Natural killer cell (primary cell): ENCODE data around the gene MITF. TPM values are rescaled to one million over a fixed set of nuclear protein-coding genes. Genes with fewer than 3 reads are reported as not detected.

Source experiments
- ATAC-seq, 3 donors: fragments of 150-1000 bp in 2 of 3; fragments of 200-7000 bp in 1 of 3; cut with Tn5 transposase; 1 replicate in 1 of 3; 2 replicates in 2 of 3; pipeline ENCODE4 v1.10.0; 2021; ENCODE audit warnings: mild to moderate bottlenecking in 2 of 3, moderate library complexity in 2 of 3
- DNase-seq, 2 donors: peaks; one replicate each; pipeline versions ENCODE4 v3.0.0 to v3.0.0-alpha.2; 2013 to 2021; ENCODE audit warnings: mixed read lengths in 1 of 2
- H3K27ac ChIP-seq: one replicate; pipeline ENCODE4 v1.5.1; 2013; ENCODE audit warnings: mild to moderate bottlenecking, low read length
- H3K27me3 ChIP-seq: one replicate; pipeline ENCODE4 v1.6.1; 2013; ENCODE audit warnings: low read length; ENCODE audit not compliant: control insufficient read depth, insufficient read depth
- H3K36me3 ChIP-seq: one replicate; pipeline ENCODE4 v1.6.1; 2013; ENCODE audit warnings: low read length; ENCODE audit not compliant: control insufficient read depth, insufficient read depth
- H3K4me1 ChIP-seq: one replicate; pipeline ENCODE4 v1.6.1; 2013; ENCODE audit warnings: low read length; ENCODE audit not compliant: control insufficient read depth, insufficient read depth
- H3K4me3 ChIP-seq: one replicate; pipeline ENCODE4 v1.5.1; 2013; ENCODE audit warnings: low read length
- H3K9me3 ChIP-seq: one replicate; pipeline ENCODE4 v1.6.1; 2013; ENCODE audit warnings: low read length; ENCODE audit not compliant: control insufficient read depth, insufficient read depth
- H3K27ac Mint-ChIP-seq, 2 donors: one replicate each; pipeline ENCODE4 v1.8.0; 2022; ENCODE audit warnings: mild to moderate bottlenecking in 2 of 2, mixed read lengths in 2 of 2, moderate library complexity in 1 of 2
- H3K27me3 Mint-ChIP-seq, 2 donors: one replicate each; pipeline ENCODE4 v1.8.0; 2022; ENCODE audit warnings: low read depth in 2 of 2, mixed read lengths in 2 of 2
- H3K36me3 Mint-ChIP-seq: one replicate; pipeline ENCODE4 v1.8.0; 2022; ENCODE audit warnings: mixed read lengths
- H3K4me1 Mint-ChIP-seq, 2 donors: one replicate each; pipeline ENCODE4 v1.8.0; 2022; ENCODE audit warnings: mixed read lengths in 2 of 2
- H3K4me3 Mint-ChIP-seq: one replicate; pipeline ENCODE4 v1.8.0; 2022; ENCODE audit warnings: mild to moderate bottlenecking, moderate library complexity, mixed read lengths
- H3K9me3 Mint-ChIP-seq, 2 donors: one replicate each; pipeline ENCODE4 v1.8.0; 2022; ENCODE audit warnings: mixed read lengths in 2 of 2
- WGBS: methylation state at CpG from one replicate; pipeline ENCODE4 v1.1.7; 2013; ENCODE audit warnings: missing lambda C conversion rate; ENCODE audit not compliant: insufficient coverage; 5-methylcytosine and 5-hydroxymethylcytosine counted together
- intact Hi-C: fragments of 100-400 bp; cut with micrococcal nuclease; formaldehyde crosslinking; loops from one replicate; pipeline ENCODE4 v1.14.2; 2022
- total RNA-seq, 4 donors: library from RNA; stranded (reverse); fragments of 120-200 nt in 1 of 4; gene quantifications; one replicate each; pipeline versions ENCODE4 v1.2.3 to v1.2.4, GENCODE V29; 2013 to 2022
- TF ChIP-seq, protein P1 (sequence below): fragments of 200-600 bp; IDR thresholded peaks from one replicate; pipeline ENCODE4 v1.8.0; 2022; ENCODE audit warnings: antibody characterized with exemption

The MITF gene
- total RNA-seq, 3 donors from 2014 or later (not counting 1 experiment from before 2014, with no cell fraction given), result 0.23 to 1.5 (median 0.54) TPM

DNA sequence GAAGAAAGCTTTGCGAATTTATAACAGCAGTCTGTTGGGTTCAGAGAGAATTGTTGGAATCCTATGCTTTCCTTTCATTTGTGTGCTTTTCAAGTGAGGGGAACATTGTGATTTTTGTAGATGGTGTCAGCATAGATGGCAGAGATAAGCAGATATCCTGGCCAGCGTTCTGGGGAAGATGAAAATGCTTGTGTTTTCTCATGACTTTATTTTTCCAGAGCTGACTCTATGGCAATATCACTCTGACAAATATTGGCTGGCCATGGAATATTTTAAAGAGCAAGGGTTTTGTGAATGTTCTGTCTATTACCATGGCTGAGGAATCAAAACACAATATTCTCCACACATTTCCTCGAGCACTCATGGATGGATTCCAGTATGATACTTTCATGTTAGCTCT, 108.8 kb downstream of the MITF start:
- Mint-ChIP-seq H3K27ac (no peak overlapping the region), H3K36me3 (no peaks in the 10 kb centered on the region), H3K4me1 (no peaks in the 10 kb centered on the region), H3K27me3 (no peaks in the 10 kb centered on the region), H3K9me3 (peaks cover 0 to 3% of the 10 kb centered on the region in 2 donors), H3K4me3 (no peak overlapping the region)
- 68% methylated on average over 3 of the region's 3 CpGs for WGBS
- no peak for DNase-seq
- TF ChIP-seq, protein P1, sequence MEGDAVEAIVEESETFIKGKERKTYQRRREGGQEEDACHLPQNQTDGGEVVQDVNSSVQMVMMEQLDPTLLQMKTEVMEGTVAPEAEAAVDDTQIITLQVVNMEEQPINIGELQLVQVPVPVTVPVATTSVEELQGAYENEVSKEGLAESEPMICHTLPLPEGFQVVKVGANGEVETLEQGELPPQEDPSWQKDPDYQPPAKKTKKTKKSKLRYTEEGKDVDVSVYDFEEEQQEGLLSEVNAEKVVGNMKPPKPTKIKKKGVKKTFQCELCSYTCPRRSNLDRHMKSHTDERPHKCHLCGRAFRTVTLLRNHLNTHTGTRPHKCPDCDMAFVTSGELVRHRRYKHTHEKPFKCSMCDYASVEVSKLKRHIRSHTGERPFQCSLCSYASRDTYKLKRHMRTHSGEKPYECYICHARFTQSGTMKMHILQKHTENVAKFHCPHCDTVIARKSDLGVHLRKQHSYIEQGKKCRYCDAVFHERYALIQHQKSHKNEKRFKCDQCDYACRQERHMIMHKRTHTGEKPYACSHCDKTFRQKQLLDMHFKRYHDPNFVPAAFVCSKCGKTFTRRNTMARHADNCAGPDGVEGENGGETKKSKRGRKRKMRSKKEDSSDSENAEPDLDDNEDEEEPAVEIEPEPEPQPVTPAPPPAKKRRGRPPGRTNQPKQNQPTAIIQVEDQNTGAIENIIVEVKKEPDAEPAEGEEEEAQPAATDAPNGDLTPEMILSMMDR, result no peak
- intact Hi-C loops, result no loop called here
- Histone ChIP-seq H3K27ac (no peak overlapping the region), H3K4me3 (no peak overlapping the region), H3K36me3 (no peaks in the 10 kb centered on the region), H3K27me3 (no peaks in the 10 kb centered on the region), H3K4me1 (no peaks in the 10 kb centered on the region), H3K9me3 (no peaks in the 10 kb centered on the region)
- no peak for ATAC-seq

DNA sequence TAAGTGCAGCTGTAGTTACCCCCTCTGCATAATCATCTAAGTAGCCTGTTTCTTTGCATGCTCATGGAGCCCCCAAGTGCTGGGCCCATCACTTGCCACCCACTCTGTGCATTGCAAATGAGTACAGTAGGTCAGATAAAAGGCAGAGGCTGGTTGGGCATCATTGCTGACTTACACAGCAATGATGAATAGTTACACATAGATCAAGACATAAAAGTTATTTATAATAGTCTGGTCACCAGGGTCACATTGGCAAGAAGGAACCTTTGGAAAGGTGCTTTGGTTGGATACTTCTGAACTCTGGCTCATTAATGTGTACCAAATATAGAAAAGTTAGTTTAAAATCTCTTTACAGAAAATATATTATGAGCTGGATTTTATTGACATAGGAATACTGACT, 111.6 kb downstream of the MITF start:
- H3K4me3 ChIP-seq, result no peak overlapping the region
- TF ChIP-seq, protein P1, result no peak
- Mint-ChIP-seq H3K9me3 (no peaks in the 10 kb centered on the region), H3K4me3 (no peak overlapping the region), H3K36me3 (no peaks in the 10 kb centered on the region), H3K27me3 (no peaks in the 10 kb centered on the region), H3K27ac (no peak overlapping the region), H3K4me1 (no peaks in the 10 kb centered on the region)
- DNase-seq (no peak), ATAC-seq (no peak)
- H3K4me1 ChIP-seq, result no peaks in the 10 kb centered on the region
- no peaks in the 10 kb centered on the region for H3K27me3 ChIP-seq
- H3K36me3 ChIP-seq, result no peaks in the 10 kb centered on the region
- no peak overlapping the region for H3K27ac ChIP-seq
- intact Hi-C loops, result no loop called here
- no peaks in the 10 kb centered on the region for H3K9me3 ChIP-seq

DNA sequence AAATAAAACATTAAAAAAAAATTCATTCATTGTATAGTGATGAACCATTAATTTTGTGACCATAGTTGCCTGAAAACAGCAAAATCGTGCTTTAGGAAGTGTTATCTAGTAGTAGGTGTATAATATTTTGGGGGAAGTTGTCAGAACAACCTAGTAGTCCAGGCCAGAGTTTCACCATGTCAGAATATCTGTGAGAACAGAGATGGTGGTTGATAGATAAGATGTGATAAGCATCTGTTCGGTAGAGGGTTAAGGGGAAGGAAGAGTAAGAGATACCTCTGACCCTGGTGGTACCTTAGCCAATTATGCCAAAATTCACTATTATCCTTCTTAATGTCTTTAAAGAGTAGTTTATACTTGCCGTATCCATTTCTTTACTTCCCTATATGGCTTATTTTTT, 113.8 kb downstream of the MITF start:
- no peak for DNase-seq
- Mint-ChIP-seq H3K27ac (no peak overlapping the region), H3K9me3 (no peaks in the 10 kb centered on the region), H3K36me3 (no peaks in the 10 kb centered on the region), H3K4me3 (no peak overlapping the region), H3K27me3 (no peaks in the 10 kb centered on the region), H3K4me1 (no peaks in the 10 kb centered on the region)
- TF ChIP-seq, protein P1, result no peak
- ATAC-seq, result peak in 1 of 3 donors; percentile 68
- Histone ChIP-seq H3K9me3 (no peaks in the 10 kb centered on the region), H3K4me1 (no peaks in the 10 kb centered on the region), H3K27me3 (no peaks in the 10 kb centered on the region), H3K4me3 (no peak overlapping the region), H3K36me3 (no peaks in the 10 kb centered on the region), H3K27ac (no peak overlapping the region)
- WGBS, result 24% methylated on average over 1 of the region's 3 CpGs
- intact Hi-C loops, result no loop called here

DNA sequence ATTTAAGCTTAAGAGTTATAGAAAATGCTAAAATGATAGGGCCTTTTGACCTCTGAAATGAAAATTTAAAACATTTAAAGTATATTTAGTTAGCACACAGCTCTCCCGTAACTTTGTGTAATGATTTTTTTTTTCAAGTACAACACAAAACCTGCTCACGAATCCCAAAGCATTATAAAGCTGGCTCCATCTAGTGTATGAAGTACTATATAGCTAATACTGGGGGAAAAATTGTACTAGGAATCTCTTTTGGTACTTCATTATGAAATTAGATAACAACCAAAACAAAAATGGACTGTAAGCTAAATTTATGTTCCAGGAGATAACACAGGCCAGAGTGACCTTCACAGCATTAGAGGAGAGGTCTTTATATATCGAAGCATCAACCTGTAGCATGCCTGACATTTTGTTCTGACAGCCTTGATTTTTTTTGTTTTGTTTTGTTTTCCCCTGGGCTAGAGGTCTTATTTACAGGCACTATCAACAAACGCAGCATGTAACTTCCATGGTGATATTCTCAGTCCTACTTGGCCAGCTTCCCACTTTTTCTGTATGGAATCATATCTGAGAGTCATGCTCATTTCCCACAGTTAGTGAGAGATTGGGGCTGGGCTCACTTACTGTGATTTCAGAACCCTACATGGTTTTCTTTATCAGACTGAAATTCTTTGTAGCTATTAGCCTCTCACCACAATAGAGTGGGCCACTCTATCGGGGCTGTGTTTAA, 116.3 kb downstream of the MITF start:
- ATAC-seq, result no peak
- Histone ChIP-seq H3K4me3 (no peak overlapping the region), H3K4me1 (no peaks in the 10 kb centered on the region), H3K27me3 (no peaks in the 10 kb centered on the region), H3K9me3 (no peaks in the 10 kb centered on the region), H3K27ac (no peak overlapping the region), H3K36me3 (no peaks in the 10 kb centered on the region)
- TF ChIP-seq, protein P1, result no peak
- no peak for DNase-seq
- Mint-ChIP-seq H3K9me3 (peaks cover 0 to 2% of the 10 kb centered on the region in 2 donors), H3K4me3 (no peak overlapping the region), H3K27ac (no peak overlapping the region), H3K36me3 (no peaks in the 10 kb centered on the region), H3K4me1 (no peaks in the 10 kb centered on the region), H3K27me3 (no peaks in the 10 kb centered on the region)
- intact Hi-C loops, result no loop called here
- WGBS, result 94% methylated on average over 3 of the region's 5 CpGs
